Activated B cell treated with CpG ODN at 0.5 μM for 24 hours (primary cell): ENCODE data around the gene SAMHD1. TPM values are rescaled to one million over a fixed set of nuclear protein-coding genes. Genes with fewer than 3 reads are reported as not detected.
"Not testable (repeated sequence)": the region's sequence is repeated elsewhere in the genome, so short reads cannot be mapped to it uniquely, and the experiment has no call there.

Source experiments
- ATAC-seq: fragments of 200-7000 bp; cut with Tn5 transposase; one replicate; pipeline ENCODE4 v1.10.0; 2021; ENCODE audit warnings: low read depth, mild to moderate bottlenecking, moderate library complexity
- CTCF ChIA-PET: fragments of 350-600 bp; sonication (Branson Sonifier 250); formaldehyde crosslinking; loops from one replicate; lab custom pipeline; 2021; ENCODE audit warnings: antibody characterized with exemption; lab: Charles Lee
- POLR2A ChIA-PET: fragments of 350-600 bp; sonication (Branson Sonifier 250); formaldehyde crosslinking; loops from one replicate; lab custom pipeline; 2021; ENCODE audit warnings: antibody characterized with exemption; lab: Charles Lee
- DNase-seq: peaks from one replicate; pipeline ENCODE4 v3.0.0; 2022
- H3K27ac Mint-ChIP-seq: one replicate; pipeline ENCODE4 v1.8.0; 2020; ENCODE audit warnings: mixed read lengths
- H3K27me3 Mint-ChIP-seq: one replicate; pipeline ENCODE4 v1.8.0; 2021; ENCODE audit warnings: mixed read lengths
- H3K36me3 Mint-ChIP-seq: one replicate; pipeline ENCODE4 v1.8.0; 2021; ENCODE audit warnings: low read depth, mixed read lengths
- H3K4me1 Mint-ChIP-seq: one replicate; pipeline ENCODE4 v1.8.0; 2021; ENCODE audit warnings: mixed read lengths
- H3K4me3 Mint-ChIP-seq: one replicate; pipeline ENCODE4 v1.8.0; 2020; ENCODE audit warnings: mild to moderate bottlenecking, mixed read lengths
- H3K9me3 Mint-ChIP-seq: one replicate; pipeline ENCODE4 v1.8.0; 2020; ENCODE audit warnings: mixed read lengths
- intact Hi-C: fragments of 100-400 bp; cut with micrococcal nuclease; formaldehyde crosslinking; loops from one replicate; pipeline ENCODE4 v1.15.1; 2024
- total RNA-seq: library from RNA; stranded (reverse); gene quantifications from 2 replicates; pipeline ENCODE4 v1.2.3, GENCODE V29; 2022
- TF ChIP-seq, protein P1 (sequence below): fragments of 200-600 bp; IDR thresholded peaks from one replicate; pipeline ENCODE4 v1.8.0; 2022; ENCODE audit warnings: antibody characterized with exemption, mild to moderate bottlenecking

Gene SAMHD1
- total RNA-seq, 1 donor from 2014 or later: 16.4 TPM

DNA sequence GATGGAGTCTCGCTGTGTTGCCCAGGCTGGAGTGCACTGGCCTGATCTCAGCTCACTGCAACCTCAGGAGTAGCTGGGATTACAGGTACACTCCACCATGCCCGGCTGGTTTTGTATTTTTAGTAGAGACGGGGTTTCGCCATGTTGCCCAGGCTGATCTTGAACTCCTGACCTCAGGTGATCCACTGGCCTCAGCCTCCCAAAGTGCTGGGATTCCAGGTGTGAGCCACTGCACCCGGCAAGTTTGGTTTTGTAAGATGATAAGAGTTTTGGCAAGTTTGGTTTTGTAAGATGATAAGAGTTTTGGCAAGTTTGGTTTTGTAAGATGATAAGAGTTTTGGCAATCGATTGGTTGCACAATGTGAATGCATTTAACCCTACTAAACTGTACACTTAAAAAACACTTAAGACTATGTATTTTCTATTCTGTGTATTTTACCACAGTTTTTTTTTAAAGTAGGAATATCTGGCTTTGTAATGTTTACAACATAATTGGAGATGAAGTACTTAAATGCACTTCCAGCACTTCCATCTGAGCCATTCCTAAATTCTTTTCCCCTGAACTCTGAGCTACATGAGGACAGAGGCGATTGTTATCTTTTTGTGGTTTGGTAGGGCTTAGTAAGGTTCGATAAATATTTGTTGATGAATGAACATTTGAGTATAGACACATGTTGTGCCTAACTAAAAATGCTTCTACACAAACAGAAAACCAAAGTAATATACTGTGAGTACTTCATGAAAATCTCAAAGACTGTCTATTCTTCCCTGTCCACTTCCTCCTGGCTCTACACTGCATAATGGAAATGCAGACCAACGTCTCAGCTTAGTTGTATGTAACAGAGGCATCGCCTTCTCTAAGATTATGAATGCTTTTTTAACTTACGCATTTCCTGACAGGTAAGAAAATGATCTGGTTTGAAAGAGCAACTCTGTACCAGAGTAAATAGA, 18.8 kb downstream of the SAMHD1 start:
- no peak overlapping the region for H3K4me3 Mint-ChIP-seq

DNA sequence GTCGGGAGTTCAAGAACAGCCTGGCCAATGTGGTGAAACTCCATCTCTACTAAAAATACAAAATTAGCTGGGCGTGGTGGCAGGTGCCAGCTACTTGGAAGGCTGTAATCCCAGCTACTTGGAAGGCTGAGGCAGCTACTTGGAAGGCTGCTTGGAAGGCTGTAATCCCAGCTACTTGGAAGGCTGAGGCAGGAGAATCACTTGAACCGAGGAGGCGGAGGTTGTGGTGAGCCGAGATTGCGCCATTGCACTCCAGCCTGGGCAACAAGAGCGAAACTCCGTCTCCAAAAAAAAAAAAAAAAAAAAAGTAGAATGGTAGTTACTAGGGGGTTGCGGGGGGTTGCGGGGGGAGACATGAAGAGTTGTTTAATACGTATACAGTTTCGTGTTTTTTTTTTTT, 19.4 kb downstream of the SAMHD1 start:
- intact Hi-C loops, H3K4me3 Mint-ChIP-seq, H3K27me3 Mint-ChIP-seq, H3K9me3 Mint-ChIP-seq, CTCF ChIA-PET, H3K27ac Mint-ChIP-seq, DNase-seq, H3K4me1 Mint-ChIP-seq, POLR2A ChIA-PET, ATAC-seq: not testable (repeated sequence)
- H3K36me3 Mint-ChIP-seq: peaks cover 43% of the 10 kb centered on the region

More for the DNA sequence above, 18.8 kb downstream of the SAMHD1 start:
- no peaks in the 10 kb centered on the region for H3K9me3 Mint-ChIP-seq
- DNase-seq (no peak), ATAC-seq (no peak)
- H3K27me3 Mint-ChIP-seq: no peaks in the 10 kb centered on the region
- intact Hi-C loops: no loop called here
- H3K27ac Mint-ChIP-seq: no peak overlapping the region
- H3K36me3 Mint-ChIP-seq: peaks cover 45% of the 10 kb centered on the region
- ChIA-PET POLR2A (no interaction called here), CTCF (no interaction called here)
- TF ChIP-seq, protein P1, sequence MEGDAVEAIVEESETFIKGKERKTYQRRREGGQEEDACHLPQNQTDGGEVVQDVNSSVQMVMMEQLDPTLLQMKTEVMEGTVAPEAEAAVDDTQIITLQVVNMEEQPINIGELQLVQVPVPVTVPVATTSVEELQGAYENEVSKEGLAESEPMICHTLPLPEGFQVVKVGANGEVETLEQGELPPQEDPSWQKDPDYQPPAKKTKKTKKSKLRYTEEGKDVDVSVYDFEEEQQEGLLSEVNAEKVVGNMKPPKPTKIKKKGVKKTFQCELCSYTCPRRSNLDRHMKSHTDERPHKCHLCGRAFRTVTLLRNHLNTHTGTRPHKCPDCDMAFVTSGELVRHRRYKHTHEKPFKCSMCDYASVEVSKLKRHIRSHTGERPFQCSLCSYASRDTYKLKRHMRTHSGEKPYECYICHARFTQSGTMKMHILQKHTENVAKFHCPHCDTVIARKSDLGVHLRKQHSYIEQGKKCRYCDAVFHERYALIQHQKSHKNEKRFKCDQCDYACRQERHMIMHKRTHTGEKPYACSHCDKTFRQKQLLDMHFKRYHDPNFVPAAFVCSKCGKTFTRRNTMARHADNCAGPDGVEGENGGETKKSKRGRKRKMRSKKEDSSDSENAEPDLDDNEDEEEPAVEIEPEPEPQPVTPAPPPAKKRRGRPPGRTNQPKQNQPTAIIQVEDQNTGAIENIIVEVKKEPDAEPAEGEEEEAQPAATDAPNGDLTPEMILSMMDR: no peak
- H3K4me1 Mint-ChIP-seq: no peaks in the 10 kb centered on the region

GRCh38 chr20:36929691-36930090, 21.8 kb downstream of the SAMHD1 start:
- TF ChIP-seq, protein P1: no peak
- ATAC-seq: no peak
- Mint-ChIP-seq H3K36me3 (peaks cover 49% of the 10 kb centered on the region), H3K27me3 (no peaks in the 10 kb centered on the region), H3K27ac (no peak overlapping the region), H3K4me1 (peaks cover 7% of the 10 kb centered on the region), H3K9me3 (no peaks in the 10 kb centered on the region), H3K4me3 (no peak overlapping the region)
- intact Hi-C loops: no loop called here
- POLR2A ChIA-PET: no interaction called here
- CTCF ChIA-PET: no interaction called here
- no peak for DNase-seq

DNA sequence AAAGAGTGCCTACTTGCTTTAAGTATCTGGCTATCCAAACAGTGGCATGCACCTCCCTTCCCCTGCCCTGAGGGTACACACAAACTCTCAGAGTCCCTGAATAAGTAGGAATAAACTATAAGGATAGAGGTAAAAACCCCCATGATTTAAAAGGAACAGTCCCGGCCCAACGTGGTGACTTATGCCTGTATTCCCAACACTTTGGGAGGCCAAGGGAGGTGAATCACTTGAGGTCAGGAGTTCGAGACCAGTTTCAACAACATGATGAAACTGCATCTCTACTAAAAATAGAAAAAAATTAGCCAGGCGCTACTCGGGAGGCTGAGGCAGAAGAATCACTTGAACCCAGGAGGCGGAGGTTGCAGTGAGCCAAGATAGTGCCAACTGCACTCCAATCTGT, 22.2 kb downstream of the SAMHD1 start:
- no peak overlapping the region for H3K4me3 Mint-ChIP-seq
- ChIA-PET POLR2A (no interaction called here), CTCF (no interaction called here)
- intact Hi-C loops: no loop called here
- no peak for ATAC-seq
- DNase-seq: no peak
- H3K9me3 Mint-ChIP-seq: no peaks in the 10 kb centered on the region
- H3K36me3 Mint-ChIP-seq: peaks cover 49% of the 10 kb centered on the region
- H3K4me1 Mint-ChIP-seq: peaks cover 7% of the 10 kb centered on the region
- H3K27me3 Mint-ChIP-seq: no peaks in the 10 kb centered on the region
- TF ChIP-seq, protein P1: no peak
- H3K27ac Mint-ChIP-seq: no peak overlapping the region

DNA sequence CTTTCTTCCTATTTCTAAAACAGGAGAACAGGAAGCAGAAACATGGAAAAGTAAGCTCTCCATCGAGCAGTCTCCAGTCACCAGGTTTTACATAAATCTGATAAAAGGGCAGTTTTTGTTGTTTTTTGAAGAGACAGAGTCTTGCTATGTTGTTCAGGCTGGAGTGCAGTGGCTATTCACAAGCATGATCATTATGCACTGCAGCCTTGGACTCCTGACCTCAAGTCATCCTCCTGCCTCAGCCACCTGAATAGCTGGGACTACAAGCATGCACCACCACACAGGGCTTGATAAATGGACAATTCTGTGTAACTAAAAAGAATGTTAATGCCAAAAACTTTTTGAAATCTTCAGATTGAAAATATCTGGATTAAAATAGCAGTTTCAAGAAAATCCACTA, 23.8 kb downstream of the SAMHD1 start:
- CTCF ChIA-PET: no interaction called here
- TF ChIP-seq, protein P1: no peak
- intact Hi-C loops: no loop called here

More for the DNA sequence above, 23.8 kb downstream of the SAMHD1 start:
- H3K27me3 Mint-ChIP-seq: no peaks in the 10 kb centered on the region
- no peak for DNase-seq
- H3K27ac Mint-ChIP-seq: no peak overlapping the region
- H3K36me3 Mint-ChIP-seq: peaks cover 41% of the 10 kb centered on the region
- peaks cover 7% of the 10 kb centered on the region for H3K4me1 Mint-ChIP-seq
- POLR2A ChIA-PET: no interaction called here
- no peak for ATAC-seq
- no peak overlapping the region for H3K4me3 Mint-ChIP-seq
- no peaks in the 10 kb centered on the region for H3K9me3 Mint-ChIP-seq
